Fibroblast of skin of abdomen (primary cell): ENCODE results near the gene KDM2A.

Experiments used
- DNase-seq: peaks from one replicate; pipeline ENCODE4 v3.0.0-alpha.2; 2013

The KDM2A gene

DNA sequence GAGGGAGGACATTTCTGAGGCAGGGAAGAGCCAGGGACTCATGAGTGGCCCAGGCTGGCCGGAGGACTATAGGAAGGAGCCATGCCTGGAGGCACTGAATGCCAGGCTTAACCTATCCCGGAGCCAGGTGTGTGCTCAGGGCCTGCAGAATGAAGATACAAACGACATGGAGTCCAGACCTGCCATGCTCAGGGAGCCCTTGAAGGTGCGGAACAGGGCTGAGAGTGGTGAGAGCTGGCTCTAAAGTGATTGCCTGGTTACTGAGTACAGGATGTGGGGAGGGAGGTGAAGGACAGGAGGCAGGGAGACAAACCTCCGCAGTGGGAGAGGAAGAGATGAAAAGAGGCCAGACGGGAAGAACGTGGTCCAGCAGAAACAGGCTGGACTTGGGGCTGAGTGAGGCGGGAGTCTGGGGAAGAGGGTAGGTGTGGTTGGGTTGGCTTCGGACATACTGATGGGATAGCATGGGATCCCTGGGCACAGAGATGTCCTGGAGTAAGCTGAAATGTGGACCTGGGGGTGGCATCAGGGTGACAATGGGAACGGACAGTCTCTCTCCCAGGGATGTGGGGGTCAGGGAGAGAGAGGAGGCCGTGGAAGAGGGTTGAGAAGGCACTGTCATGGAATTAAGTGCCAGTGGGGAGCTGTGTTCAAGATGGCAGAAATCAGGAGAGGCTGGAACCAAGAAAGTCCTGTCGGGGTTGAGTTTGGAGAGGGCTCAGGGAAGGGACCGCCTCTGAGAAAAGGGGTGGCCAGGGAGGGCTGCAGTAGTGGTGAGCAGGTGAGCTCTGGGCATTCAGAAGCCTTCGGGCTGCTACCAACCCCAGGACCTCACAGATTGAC is 168.5 kb downstream of the KDM2A start:
- no peak for DNase-seq

- DNase-seq, result no peak
These were observed 169.1 kb downstream of the KDM2A start for GRCh38 chr11:67288198-67288451.

DNA sequence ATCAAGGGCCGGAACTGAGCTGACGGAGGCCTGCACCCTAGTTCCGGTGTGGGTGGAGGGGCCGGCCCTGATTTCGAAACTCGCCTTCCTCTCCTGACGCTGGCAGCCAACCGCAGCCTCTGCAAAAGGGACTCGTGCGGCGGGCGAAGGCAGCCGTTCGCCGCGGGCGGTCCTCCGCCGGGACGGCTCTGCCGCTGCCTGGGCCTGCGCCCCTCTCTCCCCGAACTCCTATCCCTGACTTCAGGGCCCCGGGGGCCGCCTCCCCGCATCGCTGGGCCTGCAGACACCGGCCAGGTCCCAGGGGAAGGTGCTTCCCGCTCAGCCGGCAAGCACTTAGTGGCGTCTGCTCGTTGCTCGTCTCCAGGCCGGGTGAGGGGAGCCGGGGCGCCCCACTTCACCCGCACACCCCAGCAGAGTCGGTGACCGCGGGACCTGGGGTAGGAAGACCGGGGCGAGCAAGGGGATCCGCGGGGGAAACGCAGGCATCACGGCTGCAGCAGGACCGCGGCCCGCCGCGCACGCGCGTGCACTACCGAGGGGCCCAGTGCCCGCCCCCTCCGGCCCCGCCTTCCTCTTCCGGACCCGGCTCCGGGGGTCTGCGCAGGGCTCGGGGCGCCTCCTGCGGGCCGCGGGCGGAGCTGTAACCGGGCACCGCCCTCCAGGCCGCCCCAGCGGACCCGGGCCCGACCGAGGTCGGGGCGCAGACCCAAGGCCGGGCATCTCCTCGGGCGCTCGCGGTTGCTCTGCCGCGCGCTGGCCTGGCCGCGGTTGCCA is 169.6 kb downstream of the KDM2A start:
- DNase-seq, result peak; percentile 87

DNA sequence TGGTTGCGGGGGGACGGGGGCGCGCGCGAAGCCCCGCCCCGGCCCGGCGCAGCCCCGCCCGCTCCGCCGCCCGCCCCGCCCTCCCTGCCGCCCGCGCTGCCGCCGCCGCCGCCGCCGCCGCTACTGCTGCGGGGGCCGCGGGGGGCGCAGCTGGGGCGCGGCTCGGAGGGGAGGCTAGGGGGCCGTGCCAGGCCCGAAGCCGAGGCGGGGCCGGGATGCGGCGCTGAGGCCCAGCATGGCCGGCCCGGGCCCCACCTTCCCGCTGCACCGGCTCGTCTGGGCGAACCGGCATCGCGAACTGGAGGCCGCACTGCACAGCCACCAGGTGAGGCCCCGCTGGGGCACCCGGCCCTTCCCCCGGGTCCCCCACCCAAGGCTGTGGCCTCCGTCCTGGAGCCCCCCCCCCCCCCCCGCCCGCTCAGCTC is 170.2 kb downstream of the KDM2A start, which contains the start of gene ANKRD13D:
Gene ANKRD13D, plus strand, starts transcription at position 78 of the 425 bp plus-strand sequence. Its CDS starts 158 bp downstream, at position 236.
- no peak for DNase-seq

GRCh38 chr11:67289651-67290479 is 170.8 kb downstream of the KDM2A start:
- no peak for DNase-seq

- DNase-seq, result no peak
These were observed 171.7 kb downstream of the KDM2A start for GRCh38 chr11:67290801-67291200.

GRCh38 chr11:67291481-67292381 is 172.7 kb downstream of the KDM2A start:
- no peak for DNase-seq

- no peak for DNase-seq
These were observed 173.6 kb downstream of the KDM2A start for GRCh38 chr11:67292671-67293070.

DNA sequence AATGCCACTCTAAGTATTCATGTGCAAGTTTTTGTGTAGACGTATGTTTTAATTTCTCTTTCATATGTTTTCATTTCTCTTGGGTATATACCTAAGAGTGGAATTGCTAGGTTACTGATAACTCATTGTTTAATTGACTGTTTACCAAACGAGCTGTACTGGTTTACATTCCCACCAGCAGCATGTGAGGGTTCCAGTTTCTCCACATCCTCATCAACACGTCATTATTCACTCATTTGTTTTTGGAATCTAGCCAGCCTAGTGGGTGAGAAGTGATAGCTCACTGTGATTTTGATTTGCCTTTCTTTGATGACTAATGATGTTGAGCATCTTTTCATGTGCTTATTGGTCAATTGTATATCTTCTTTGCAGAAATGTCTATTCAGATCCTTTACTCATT is 174.0 kb downstream of the KDM2A start:
- peak; percentile 59 for DNase-seq

- no peak for DNase-seq
These were observed 176.8 kb downstream of the KDM2A start for GRCh38 chr11:67295846-67296245.

DNA sequence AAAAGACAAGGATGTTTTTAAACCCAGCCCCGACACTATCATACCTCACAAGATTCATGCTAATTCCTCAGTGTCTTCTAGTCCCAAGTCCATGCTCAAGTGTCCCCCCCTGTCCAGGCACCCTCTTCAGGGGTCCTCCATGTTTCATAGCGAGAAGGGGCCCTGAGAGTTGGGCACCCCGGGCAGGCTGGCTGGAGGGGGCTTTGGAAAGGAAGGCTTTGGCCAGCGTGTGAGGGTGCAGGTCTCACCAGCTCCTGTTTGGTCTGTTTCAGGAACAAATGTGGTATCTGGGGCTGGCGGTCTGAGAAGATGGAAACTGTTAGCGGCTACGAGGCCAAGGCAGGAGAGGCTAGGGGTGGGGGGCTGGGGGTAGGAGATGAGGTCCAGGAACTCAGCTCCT is 179.7 kb downstream of the KDM2A start:
- DNase-seq, result no peak

- DNase-seq, result no peak
These were observed 180.6 kb downstream of the KDM2A start for GRCh38 chr11:67299471-67300191.

DNA sequence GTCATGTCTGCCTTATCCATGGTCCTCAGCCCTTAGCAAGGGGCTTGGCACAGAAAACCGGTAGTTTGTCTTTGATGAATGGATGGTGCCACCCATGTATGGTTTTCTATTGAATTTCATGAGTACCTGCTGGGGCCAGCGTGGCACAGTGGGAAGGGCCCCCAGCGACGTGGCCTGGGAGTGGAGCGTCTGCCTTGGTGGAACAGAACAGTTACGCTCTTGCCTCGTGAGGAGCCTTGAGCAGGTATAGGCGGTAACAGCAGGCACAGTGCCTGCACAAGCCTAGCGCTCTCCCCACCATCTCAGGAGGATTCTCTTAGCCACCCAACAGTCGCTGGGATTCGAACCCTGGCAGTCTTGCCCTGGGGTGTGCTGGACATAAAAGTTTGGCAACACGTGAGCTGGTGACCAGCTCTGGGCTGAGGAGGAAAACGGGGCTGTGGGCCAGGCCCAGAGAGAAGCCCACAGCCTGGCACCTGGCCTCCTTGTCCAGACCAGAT is 181.2 kb downstream of the KDM2A start:
- DNase-seq, result no peak

GRCh38 chr11:67300756-67301312 is 181.8 kb downstream of the KDM2A start:
- DNase-seq, result no peak

- DNase-seq, result no peak
These were observed 182.4 kb downstream of the KDM2A start for GRCh38 chr11:67301313-67301921.

DNA sequence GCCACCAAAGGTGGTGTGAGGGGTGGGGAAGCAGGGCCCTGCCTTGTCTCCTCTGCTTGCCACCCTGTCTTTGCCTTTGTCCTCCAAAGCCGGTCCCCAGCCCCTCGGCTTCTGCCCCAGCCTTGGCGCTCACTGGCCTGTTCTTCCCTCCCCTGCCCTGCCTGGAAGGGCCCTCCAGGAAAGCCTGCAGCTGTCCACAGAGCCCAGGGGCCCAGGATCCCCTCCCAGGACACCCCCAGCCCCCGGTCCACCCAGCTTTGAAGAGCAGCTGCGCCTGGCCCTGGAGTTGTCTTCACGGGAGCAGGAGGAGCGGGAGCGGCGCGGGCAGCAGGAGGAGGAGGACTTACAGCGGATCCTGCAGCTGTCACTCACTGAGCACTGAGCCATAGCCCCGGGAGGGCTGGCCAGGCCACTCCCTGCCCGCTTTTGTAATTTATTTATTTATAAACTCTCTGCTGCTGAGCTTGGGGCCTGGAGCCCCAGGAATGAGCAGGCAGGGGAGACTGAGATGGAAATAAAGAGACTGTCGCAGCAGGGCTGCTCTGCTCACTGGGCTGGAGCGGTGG is 183.0 kb downstream of the KDM2A start:
- DNase-seq, result no peak

DNA sequence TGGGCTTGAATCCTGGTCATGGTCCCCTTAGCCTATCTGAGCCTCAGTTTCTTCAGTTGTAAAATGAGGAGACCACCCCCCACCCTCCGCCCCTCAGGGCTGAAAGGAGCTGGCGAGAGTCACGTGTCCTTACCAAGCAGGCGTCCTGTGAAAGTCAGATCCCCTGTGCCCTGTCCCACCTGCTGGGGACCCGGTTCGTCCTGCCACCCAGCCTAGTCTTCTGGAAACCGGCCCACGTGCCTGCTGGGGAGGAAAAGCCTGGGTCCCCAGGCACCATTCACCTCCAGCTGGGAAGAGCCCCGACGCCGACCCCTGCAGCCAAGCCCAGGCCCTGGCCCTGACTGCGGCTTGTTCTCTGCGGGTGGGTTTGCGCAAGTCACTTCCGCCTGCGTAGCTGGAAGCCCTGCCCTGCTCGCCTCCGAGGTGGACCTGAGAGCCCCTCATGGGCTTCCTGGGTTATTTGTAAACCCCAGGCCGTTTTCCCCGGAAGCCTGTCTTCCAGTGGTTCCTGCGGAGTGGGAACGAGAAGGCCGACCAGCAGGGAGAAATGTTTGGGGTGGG is 183.6 kb downstream of the KDM2A start:
- no peak for DNase-seq

- DNase-seq, result peak; percentile 38
These were observed 184.2 kb downstream of the KDM2A start, which contains the start of gene SSH3 for GRCh38 chr11:67303132-67303834. Gene SSH3 (plus strand): TSS chr11:67303530. CDS start chr11:67303626, 96 bp downstream.
